GM12878 (cell line): ENCODE data around the gene OTOG. TPM values are rescaled to one million over a fixed set of nuclear protein-coding genes. Genes with fewer than 3 reads are reported as not detected.

Source experiments
- ATAC-seq: fragments of 200-7000 bp; cut with Tn5 transposase; 3 replicates; pipeline ENCODE4 v1.9.1; 2020; ENCODE audit warnings: mild to moderate bottlenecking, moderate library complexity
- BruUV-seq: library from RNA; stranded (reverse); fragments of 400-500 nt; replicated peaks from 2 replicates; lab custom pipeline; 2021; lab: Mats Ljungman, UMichigan
- CTCF ChIA-PET: fragments of 300-600 bp; sonication (Branson Sonifier 250); formaldehyde crosslinking; extraction: SDS; loops from one replicate; lab custom pipeline; 2021; ENCODE audit warnings: inconsistent platforms; lab: Yijun Ruan, JAX
- POLR2A ChIA-PET: fragments of 350-600 bp; formaldehyde crosslinking; extraction: SDS; loops from one replicate; lab custom pipeline; 2021; ENCODE audit warnings: inconsistent platforms; lab: Charles Lee
- RAD21 ChIA-PET: fragments of 300-600 bp; sonication (Branson Sonifier 250); formaldehyde crosslinking; loops from one replicate; lab custom pipeline; 2023; ENCODE audit warnings: antibody characterized with exemption; ENCODE audit not compliant: unreplicated experiment; lab: Charles Lee
- SMC1A ChIA-PET: fragments of 300-600 bp; sonication (Branson Sonifier 250); formaldehyde crosslinking; loops from one replicate; lab custom pipeline; 2023; ENCODE audit not compliant: unreplicated experiment, uncharacterized antibody; lab: Charles Lee
- DNase-seq: peaks from one replicate; pipeline ENCODE4 v3.0.0-alpha.2; 2011; ENCODE audit warnings: low read depth, low spot score
- FAIRE-seq: peaks from 3 replicates; lab custom pipeline; 2011; peaks lifted over from hg19 to GRCh38; lab: Jason Lieb, UNC
- H2AFZ ChIP-seq: 2 replicates; pipeline ENCODE4 v1.6.0; 2011; ENCODE audit warnings: low read depth, low read length, control low read depth; ENCODE audit not compliant: control insufficient read depth
- H3K27ac ChIP-seq: 2 replicates; pipeline ENCODE4 v1.5.1; 2011; ENCODE audit warnings: control low read depth; ENCODE audit not compliant: control insufficient read depth, insufficient read depth
- H3K27me3 ChIP-seq, 2 experiments: replicated peaks in 1 of 2; 2 replicates each; pipeline versions ENCODE4 v1.6.0 to v1.6.1; 2011; ENCODE audit warnings: low read length in 1 of 2; ENCODE audit not compliant: control insufficient read depth in 2 of 2, insufficient read depth in 2 of 2
- H3K36me3 ChIP-seq, 2 experiments: 2 replicates each; pipeline ENCODE4 v1.5.1; 2011; ENCODE audit warnings: low read length in 1 of 2; ENCODE audit not compliant: control insufficient read depth in 2 of 2, insufficient read depth in 2 of 2
- H3K4me1 ChIP-seq: 2 replicates; pipeline ENCODE4 v1.6.1; 2011; ENCODE audit warnings: mild to moderate bottlenecking, low read length, moderate library complexity, mixed read lengths; ENCODE audit not compliant: control insufficient read depth, insufficient read depth
- H3K4me2 ChIP-seq: 2 replicates; pipeline ENCODE4 v1.6.0; 2011; ENCODE audit warnings: control low read depth; ENCODE audit not compliant: control insufficient read depth, insufficient read depth
- H3K4me3 ChIP-seq: fragments of 200-600 bp; sonication (generic); 2 replicates; pipeline ENCODE4 v1.5.1; 2016
- H3K79me2 ChIP-seq: 2 replicates; pipeline ENCODE4 v1.6.0; 2011; ENCODE audit warnings: low read length; ENCODE audit not compliant: control insufficient read depth, insufficient read depth
- H3K9ac ChIP-seq: 2 replicates; pipeline ENCODE4 v1.8.0; 2011; ENCODE audit warnings: low read length, control low read depth, mixed read lengths; ENCODE audit not compliant: control insufficient read depth, insufficient read depth
- H3K9me3 ChIP-seq: replicated peaks from 3 replicates; pipeline ENCODE4 v1.5.1; 2011; ENCODE audit warnings: mild to moderate bottlenecking, low read length; ENCODE audit not compliant: control insufficient read depth, insufficient read depth
- H4K20me1 ChIP-seq: 2 replicates; pipeline ENCODE4 v1.6.0; 2011; ENCODE audit not compliant: control insufficient read depth, insufficient read depth
- ATF7 ChIP-seq: fragments of 450-650 bp; IDR thresholded peaks from 2 replicates; pipeline ENCODE4 v1.6.1; 2016; ENCODE audit warnings: low read depth, mild to moderate bottlenecking
- BACH1 ChIP-seq: fragments of 450-650 bp; IDR thresholded peaks from 2 replicates; pipeline ENCODE4 v1.6.1; 2017; ENCODE audit warnings: mild to moderate bottlenecking, borderline replicate concordance
- CHD1 ChIP-seq: IDR thresholded peaks from 2 replicates; pipeline ENCODE4 v1.6.1; 2012; ENCODE audit warnings: low read depth, low read length, improper control_type of control experiment
- HCFC1 ChIP-seq: fragments of 150-350 bp; IDR thresholded peaks from 2 replicates; pipeline ENCODE4 v1.6.1; 2014; ENCODE audit warnings: low read length
- HDAC6 ChIP-seq: fragments of 200-600 bp; sonication (generic); IDR thresholded peaks from one replicate; pipeline ENCODE4 v1.8.0; 2017; ENCODE audit warnings: antibody characterized with exemption; ENCODE audit not compliant: unreplicated experiment
- PAX8 ChIP-seq: fragments of 450-650 bp; IDR thresholded peaks from 2 replicates; pipeline ENCODE4 v1.6.1; 2017; ENCODE audit warnings: mild to moderate bottlenecking, moderate library complexity
- POLR2AphosphoS2 ChIP-seq: IDR thresholded peaks from 2 replicates; pipeline ENCODE4 v1.6.1; 2011; ENCODE audit warnings: low read depth, mild to moderate bottlenecking, low read length, improper control_type of control experiment, moderate library complexity
- SIN3A ChIP-seq: IDR thresholded peaks from 2 replicates; pipeline ENCODE4 v1.6.1; 2012; ENCODE audit warnings: low read depth, low read length, improper control_type of control experiment
- SREBF1 ChIP-seq: IDR thresholded peaks from 2 replicates; pipeline ENCODE4 v1.6.1; 2012; ENCODE audit warnings: mild to moderate bottlenecking, low read length
- SRF ChIP-seq, 2 experiments: IDR thresholded peaks; 2 replicates each; pipeline ENCODE4 v1.6.1; 2011; ENCODE audit warnings: low read depth in 2 of 2, low read length in 2 of 2, mild to moderate bottlenecking in 1 of 2, moderate library complexity in 1 of 2
- STAT1 ChIP-seq: fragments of 450-650 bp; conservative IDR thresholded peaks from 2 replicates; pipeline ENCODE4 v1.6.1; 2014; ENCODE audit warnings: antibody characterized with exemption, mild to moderate bottlenecking
- SUZ12 ChIP-seq: fragments of 200-600 bp; sonication (generic); IDR thresholded peaks from one replicate; pipeline ENCODE4 v1.6.1; 2018; ENCODE audit warnings: antibody characterized with exemption, mild to moderate bottlenecking; ENCODE audit not compliant: unreplicated experiment
- ZBED1 ChIP-seq: IDR thresholded peaks from 2 replicates; pipeline ENCODE4 v1.6.1; 2016; ENCODE audit warnings: borderline replicate concordance
- ZNF217 ChIP-seq: fragments of 450-650 bp; IDR thresholded peaks from 2 replicates; pipeline ENCODE4 v1.6.1; 2017; ENCODE audit warnings: antibody characterized with exemption, mild to moderate bottlenecking
- WGBS: methylation state at CpG from one replicate; pipeline ENCODE4 v1.1.6; 2016; ENCODE audit warnings: low lambda C conversion rate; ENCODE audit not compliant: insufficient replicate concordance, insufficient coverage; ENCODE audit errors: missing lambda C conversion rate; 5-methylcytosine and 5-hydroxymethylcytosine counted together
- in situ Hi-C: fragments of 300-500 bp; cut with MboI; formaldehyde crosslinking; loops from 9 replicates; pipeline ENCODE4 v1.14.3; 2018; ENCODE audit warnings: mixed read lengths
- intact Hi-C: fragments of 100-400 bp; cut with micrococcal nuclease; formaldehyde crosslinking; loops from one replicate; pipeline ENCODE4 v1.14.2; 2022; ENCODE audit not compliant: unreplicated experiment
- polyA plus RNA-seq, 11 experiments: library from polyadenylated mRNA; depleted of rRNA in 4 of 11; unstranded in 6 of 11; stranded (reverse) in 5 of 11; fragments of >200 nt; fragmentation: Nextera tagmentation in 4 of 11; fragmentation: Illumina TruSeq in 1 of 11; extraction: Ambion mirVana in 4 of 11; extraction: Trizol in 1 of 11; gene quantifications; 1 replicate in 1 of 11; 2 replicates in 10 of 11; pipeline versions ENCODE4 v1.2.1 to v1.2.3, GENCODE V29; 2011 to 2016; ENCODE audit warnings: inconsistent platforms in 2 of 11, missing spikeins in 2 of 11, low read depth in 1 of 11
- total RNA-seq, 4 experiments: library from RNA; depleted of rRNA in 3 of 4; stranded (reverse); fragments of >200 nt in 3 of 4; fragmentation: Illumina TruSeq in 1 of 4; extraction: Trizol in 1 of 4; gene quantifications; 2 replicates each; pipeline versions ENCODE4 v1.2.1 to v1.2.3, GENCODE V29; 2013 to 2021
- TF ChIP-seq, protein P1 (sequence below): fragments of 450-650 bp; formaldehyde crosslinking; IDR thresholded peaks from 2 replicates; pipeline ENCODE4 v1.4.0; 2020; ENCODE audit warnings: mild to moderate bottlenecking, moderate library complexity
- TF ChIP-seq, protein P2 (sequence below): IDR thresholded peaks from 2 replicates; pipeline ENCODE4 v1.6.1; 2011; ENCODE audit warnings: low read depth, mild to moderate bottlenecking, low read length, moderate library complexity, borderline replicate concordance; ENCODE audit errors: extremely low read depth

OTOG gene
- total and polyA plus RNA-seq, 10 of the 15 experiments (the other 5 are each of a cell fraction or from before 2014, with no cell fraction given): not detected

DNA sequence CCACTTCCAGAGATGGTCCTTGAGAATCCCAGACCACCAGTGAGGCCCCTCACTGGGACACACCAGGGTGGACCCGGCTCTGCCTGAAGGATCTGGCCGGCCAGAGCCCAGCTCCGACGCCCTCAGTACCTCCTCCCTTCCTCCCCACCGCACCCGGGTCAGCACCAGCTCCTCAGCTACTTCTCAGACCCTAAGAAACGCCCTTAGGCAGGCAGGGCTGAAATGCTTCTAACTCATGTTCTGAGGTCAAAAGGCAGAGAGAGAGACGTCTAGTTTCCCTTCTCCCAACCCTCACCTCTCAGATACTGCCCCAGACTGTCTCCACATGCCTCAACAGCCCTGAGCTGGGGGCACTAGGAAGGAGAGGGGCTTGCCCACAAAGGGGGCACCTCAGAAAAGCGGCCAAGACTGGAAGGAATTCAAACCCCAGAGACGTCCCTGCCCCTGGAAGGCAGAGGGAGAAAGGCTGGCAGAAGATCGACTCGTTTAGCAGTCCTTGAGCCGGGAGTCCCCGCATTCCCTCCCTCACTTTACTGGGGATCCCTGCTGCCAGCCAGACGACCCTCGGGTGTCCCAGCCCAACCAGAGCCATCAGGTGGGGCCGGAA is 3.4 kb upstream of the OTOG start:
- Histone ChIP-seq H3K4me1 (no peaks in the 10 kb centered on the region), H3K9me3 (no peaks in the 10 kb centered on the region), H3K4me2 (no peak overlapping the region), H3K27me3 (peaks cover 3 to 6% of the 10 kb centered on the region in 2 experiments), H3K9ac (no peak overlapping the region), H3K27ac (no peak overlapping the region), H3K36me3 (no peaks in the 10 kb centered on the region), H3K79me2 (no peaks in the 10 kb centered on the region), H4K20me1 (no peaks in the 10 kb centered on the region), H3K4me3 (no peak overlapping the region), H2AFZ (no peak overlapping the region)
- FAIRE-seq: no peak
- ATAC-seq: no peak
- SMC1A ChIA-PET: no interaction called here
- CTCF ChIA-PET: interaction anchor here (1.3 kb wide), 1 partner anchor 16 kb away, joined by 5 read pairs; no protein-coding TSS in a partner anchor
- in situ Hi-C loops: no loop called here
- WGBS: 44% methylated on average over 14 of the region's 17 CpGs
- POLR2A ChIA-PET: no interaction called here
- no peak for TF ChIP-seq CHD1
- TF ChIP-seq, protein P1, sequence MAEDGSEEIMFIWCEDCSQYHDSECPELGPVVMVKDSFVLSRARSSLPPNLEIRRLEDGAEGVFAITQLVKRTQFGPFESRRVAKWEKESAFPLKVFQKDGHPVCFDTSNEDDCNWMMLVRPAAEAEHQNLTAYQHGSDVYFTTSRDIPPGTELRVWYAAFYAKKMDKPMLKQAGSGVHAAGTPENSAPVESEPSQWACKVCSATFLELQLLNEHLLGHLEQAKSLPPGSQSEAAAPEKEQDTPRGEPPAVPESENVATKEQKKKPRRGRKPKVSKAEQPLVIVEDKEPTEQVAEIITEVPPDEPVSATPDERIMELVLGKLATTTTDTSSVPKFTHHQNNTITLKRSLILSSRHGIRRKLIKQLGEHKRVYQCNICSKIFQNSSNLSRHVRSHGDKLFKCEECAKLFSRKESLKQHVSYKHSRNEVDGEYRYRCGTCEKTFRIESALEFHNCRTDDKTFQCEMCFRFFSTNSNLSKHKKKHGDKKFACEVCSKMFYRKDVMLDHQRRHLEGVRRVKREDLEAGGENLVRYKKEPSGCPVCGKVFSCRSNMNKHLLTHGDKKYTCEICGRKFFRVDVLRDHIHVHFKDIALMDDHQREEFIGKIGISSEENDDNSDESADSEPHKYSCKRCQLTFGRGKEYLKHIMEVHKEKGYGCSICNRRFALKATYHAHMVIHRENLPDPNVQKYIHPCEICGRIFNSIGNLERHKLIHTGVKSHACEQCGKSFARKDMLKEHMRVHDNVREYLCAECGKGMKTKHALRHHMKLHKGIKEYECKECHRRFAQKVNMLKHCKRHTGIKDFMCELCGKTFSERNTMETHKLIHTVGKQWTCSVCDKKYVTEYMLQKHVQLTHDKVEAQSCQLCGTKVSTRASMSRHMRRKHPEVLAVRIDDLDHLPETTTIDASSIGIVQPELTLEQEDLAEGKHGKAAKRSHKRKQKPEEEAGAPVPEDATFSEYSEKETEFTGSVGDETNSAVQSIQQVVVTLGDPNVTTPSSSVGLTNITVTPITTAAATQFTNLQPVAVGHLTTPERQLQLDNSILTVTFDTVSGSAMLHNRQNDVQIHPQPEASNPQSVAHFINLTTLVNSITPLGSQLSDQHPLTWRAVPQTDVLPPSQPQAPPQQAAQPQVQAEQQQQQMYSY: no peak
- no peak for DNase-seq
- RAD21 ChIA-PET: no interaction called here
- BruUV-seq: no TSS peak
- intact Hi-C loops: no loop called here

DNA sequence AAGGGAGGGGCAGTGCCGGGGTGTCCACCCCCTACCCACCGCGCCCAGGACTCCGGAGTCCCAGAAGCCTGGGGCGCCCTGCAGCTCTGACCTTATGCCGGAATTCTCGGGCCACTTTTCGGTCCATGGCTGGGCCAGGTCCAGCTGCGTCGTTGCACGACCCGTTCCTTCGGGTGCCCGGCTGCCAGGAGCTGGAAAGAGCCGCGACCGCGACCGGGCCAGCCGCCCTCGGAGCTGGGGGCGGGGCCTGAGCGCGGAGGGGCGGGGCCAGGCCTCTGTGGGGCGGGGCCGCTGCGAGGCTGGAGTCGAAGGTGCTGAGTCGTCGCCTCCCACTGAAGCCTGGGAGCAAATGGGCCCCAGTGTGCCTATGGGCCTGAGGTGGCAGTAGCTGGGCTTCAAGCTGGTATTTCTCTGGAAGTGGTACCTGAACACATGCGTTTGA is 2.9 kb upstream of the OTOG start, which contains the start of gene USH1C:
TSS of gene USH1C (minus strand) at position 236 of the 442 bp plus-strand sequence. CDS start at position 127, 109 bp downstream.
- FAIRE-seq (no peak), DNase-seq (no peak), ATAC-seq (no peak)
- H3K4me1 ChIP-seq: no peaks in the 10 kb centered on the region
- no peaks in the 10 kb centered on the region for H3K36me3 ChIP-seq
- H2AFZ ChIP-seq: no peak within 1 kb of the TSS
- H3K9ac ChIP-seq: no peak within 1 kb of the TSS
- CTCF ChIA-PET: interaction anchor here (0.6 kb wide), 1 partner anchor 196 kb away, joined by 3 read pairs; no protein-coding TSS in a partner anchor
- intact Hi-C loops: no loop called here
- SMC1A ChIA-PET: no interaction called here
- 63% methylated on average over 21 of the region's 32 CpGs for WGBS
- RAD21 ChIA-PET: no interaction called here
- H3K27me3 ChIP-seq: peaks cover 3 to 6% of the 10 kb centered on the region in 2 experiments
- POLR2A ChIA-PET: no interaction called here
- H3K27ac ChIP-seq: no peak within 1 kb of the TSS
- BruUV-seq: no TSS peak
- no peak within 1 kb of the TSS for H3K4me3 ChIP-seq
- H3K4me2 ChIP-seq: no peak within 1 kb of the TSS
- no peaks in the 10 kb centered on the region for H3K9me3 ChIP-seq
- no peaks in the 10 kb centered on the region for H3K79me2 ChIP-seq
- H4K20me1 ChIP-seq: no peaks in the 10 kb centered on the region
- in situ Hi-C loops: no loop called here
- TF ChIP-seq SIN3A: no peak
- no peak for TF ChIP-seq ATF7
- TF ChIP-seq HCFC1: no peak
- no peak for TF ChIP-seq ZNF217
- TF ChIP-seq, protein P2, sequence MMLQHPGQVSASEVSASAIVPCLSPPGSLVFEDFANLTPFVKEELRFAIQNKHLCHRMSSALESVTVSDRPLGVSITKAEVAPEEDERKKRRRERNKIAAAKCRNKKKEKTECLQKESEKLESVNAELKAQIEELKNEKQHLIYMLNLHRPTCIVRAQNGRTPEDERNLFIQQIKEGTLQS: no peak
- TF ChIP-seq ZBED1: no peak
- no peak for TF ChIP-seq SUZ12
- TF ChIP-seq SREBF1: no peak
- TF ChIP-seq STAT1: no peak
- no peak for TF ChIP-seq BACH1
- TF ChIP-seq SRF (IDR thresholded peaks at IDR 0.05; ENCODE audit: low read depth in 2 of 2, low read length in 2 of 2): no peak
- no peak for TF ChIP-seq PAX8
- TF ChIP-seq HDAC6: no peak
- TF ChIP-seq POLR2AphosphoS2: no peak
